GM12891 (cell line): ENCODE results near the gene GEMIN7.

ENCODE experiments used
- POLR2A ChIP-seq: IDR thresholded peaks from 2 replicates; pipeline ENCODE4 v1.6.1; 2011; ENCODE audit warnings: low read depth, low read length, control low read depth
- TAF1 ChIP-seq: IDR thresholded peaks from 2 replicates; pipeline ENCODE4 v1.6.1; 2011; ENCODE audit warnings: low read depth, low read length, control low read depth

- TF ChIP-seq POLR2A (no peak), TAF1 (no peak)
Observed at GRCh38 chr19:45082170-45082569, 3.1 kb downstream of the GEMIN7 start.
